HG02759 (cell line): ENCODE measurements around the gene CYTIP.
A peak's percentile ranks its signal among the peaks of the same experiment; 100 is the strongest.

ENCODE experiments used
- ATAC-seq: cut with Tn5 transposase; IDR thresholded peaks from one replicate; pipeline ENCODE4 v1.9.1; 2021; ENCODE audit warnings: mild to moderate bottlenecking, moderate library complexity; ENCODE audit not compliant: unreplicated experiment

Gene CYTIP

GRCh38 chr2:157443795-157444640 lies at the start of gene CYTIP:
CYTIP (minus strand) TSS chr2:157444089; CDS start chr2:157444020, 69 bp downstream.
- peak; percentile 44 for ATAC-seq

GRCh38 chr2:157492189-157492773 lies 48.4 kb upstream of the CYTIP start:
- peak; percentile 97 for ATAC-seq

GRCh38 chr2:157489983-157490382 lies 46.1 kb upstream of the CYTIP start:
- no peak for ATAC-seq

GRCh38 chr2:157488877-157489276 lies 45.0 kb upstream of the CYTIP start:
- no peak for ATAC-seq

GRCh38 chr2:157487747-157488146 lies 43.9 kb upstream of the CYTIP start:
- no peak for ATAC-seq

GRCh38 chr2:157487271-157487610 lies 43.4 kb upstream of the CYTIP start:
- ATAC-seq = no peak

GRCh38 chr2:157486596-157487270 lies 42.8 kb upstream of the CYTIP start:
- ATAC-seq = no peak

- peak; percentile 92 for ATAC-seq
Measured at GRCh38 chr2:157480182-157480961, 36.5 kb upstream of the CYTIP start.

GRCh38 chr2:157479081-157480027 lies 35.5 kb upstream of the CYTIP start:
- ATAC-seq = peak; percentile 16

GRCh38 chr2:157477919-157478318 lies 34.0 kb upstream of the CYTIP start:
- ATAC-seq = no peak

GRCh38 chr2:157476953-157477709 lies 33.2 kb upstream of the CYTIP start:
- no peak for ATAC-seq

- no peak for ATAC-seq
Measured at GRCh38 chr2:157475722-157476390, 32.0 kb upstream of the CYTIP start.

GRCh38 chr2:157473581-157473980 lies 29.7 kb upstream of the CYTIP start:
- no peak for ATAC-seq

- no peak for ATAC-seq
Measured at GRCh38 chr2:157471078-157471477, 27.2 kb upstream of the CYTIP start.

- ATAC-seq = peak; percentile 50
Measured at GRCh38 chr2:157470321-157470720, 26.4 kb upstream of the CYTIP start.

- ATAC-seq = no peak
Measured at GRCh38 chr2:157469726-157470125, 25.8 kb upstream of the CYTIP start.

GRCh38 chr2:157468931-157469708 lies 25.2 kb upstream of the CYTIP start:
- ATAC-seq = peak; percentile 76

- ATAC-seq = peak; percentile 23
Measured at GRCh38 chr2:157466764-157467163, 22.9 kb upstream of the CYTIP start.
